ENCODE data around the gene SEC14L5.

Gene SEC14L5

DNA sequence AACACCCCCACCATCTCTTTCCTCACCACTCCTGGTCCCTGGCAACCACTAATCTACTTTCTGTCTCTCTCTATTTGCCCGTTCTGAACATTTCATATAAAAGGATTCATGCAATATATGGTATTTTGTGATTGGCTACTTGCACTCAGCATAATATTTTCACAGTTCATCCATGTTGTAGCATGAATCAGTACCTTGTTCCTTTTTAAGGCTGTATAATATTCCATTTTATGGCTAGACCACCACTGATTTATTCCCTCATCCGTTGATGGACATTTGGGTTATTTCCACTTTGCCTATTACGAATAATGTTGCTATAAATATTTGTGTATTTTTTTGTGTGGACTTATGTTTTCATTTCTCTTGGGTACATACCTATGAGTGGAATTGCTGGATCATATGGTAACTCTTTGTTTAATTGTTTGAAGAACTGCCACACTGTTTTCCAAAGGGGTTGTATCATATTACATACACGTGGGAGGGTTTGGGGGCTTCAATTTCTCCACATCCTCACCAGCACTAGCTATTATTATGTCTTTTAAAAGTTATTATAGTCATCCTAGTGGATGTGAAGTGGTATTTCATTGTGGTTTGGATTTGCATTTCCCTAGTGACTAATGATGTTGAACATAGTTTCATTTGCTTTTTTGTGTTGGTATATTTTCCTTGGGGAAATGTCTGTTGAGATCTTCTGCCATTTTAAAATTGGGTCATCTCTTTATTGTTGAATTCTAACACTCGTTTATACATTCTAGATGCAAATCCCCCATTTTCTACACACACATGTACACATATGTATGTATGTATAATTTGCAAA lies 26.3 kb downstream of the SEC14L5 start:
- no peak for DNase-seq (ENCODE audit: low read depth in 2 of 2)

DNA sequence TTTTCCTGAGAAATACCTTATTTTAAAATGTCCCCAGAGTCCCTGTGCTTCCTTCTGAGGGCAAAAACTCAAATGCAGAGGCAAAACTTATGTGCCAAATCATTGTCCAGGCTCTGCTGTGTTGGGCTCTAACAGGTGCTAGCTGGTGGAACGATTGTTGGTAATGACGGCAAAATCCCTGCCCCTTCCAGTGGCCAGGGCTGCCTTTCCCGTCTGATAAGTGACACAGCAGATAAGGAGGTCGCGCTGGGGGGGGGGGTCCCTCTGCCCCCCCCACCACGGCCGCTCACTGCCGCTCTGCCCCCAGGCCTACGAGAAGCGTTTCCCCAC lies 29.1 kb downstream of the SEC14L5 start:
- DNase-seq (ENCODE audit: low read depth in 2 of 2) = no peak

DNA sequence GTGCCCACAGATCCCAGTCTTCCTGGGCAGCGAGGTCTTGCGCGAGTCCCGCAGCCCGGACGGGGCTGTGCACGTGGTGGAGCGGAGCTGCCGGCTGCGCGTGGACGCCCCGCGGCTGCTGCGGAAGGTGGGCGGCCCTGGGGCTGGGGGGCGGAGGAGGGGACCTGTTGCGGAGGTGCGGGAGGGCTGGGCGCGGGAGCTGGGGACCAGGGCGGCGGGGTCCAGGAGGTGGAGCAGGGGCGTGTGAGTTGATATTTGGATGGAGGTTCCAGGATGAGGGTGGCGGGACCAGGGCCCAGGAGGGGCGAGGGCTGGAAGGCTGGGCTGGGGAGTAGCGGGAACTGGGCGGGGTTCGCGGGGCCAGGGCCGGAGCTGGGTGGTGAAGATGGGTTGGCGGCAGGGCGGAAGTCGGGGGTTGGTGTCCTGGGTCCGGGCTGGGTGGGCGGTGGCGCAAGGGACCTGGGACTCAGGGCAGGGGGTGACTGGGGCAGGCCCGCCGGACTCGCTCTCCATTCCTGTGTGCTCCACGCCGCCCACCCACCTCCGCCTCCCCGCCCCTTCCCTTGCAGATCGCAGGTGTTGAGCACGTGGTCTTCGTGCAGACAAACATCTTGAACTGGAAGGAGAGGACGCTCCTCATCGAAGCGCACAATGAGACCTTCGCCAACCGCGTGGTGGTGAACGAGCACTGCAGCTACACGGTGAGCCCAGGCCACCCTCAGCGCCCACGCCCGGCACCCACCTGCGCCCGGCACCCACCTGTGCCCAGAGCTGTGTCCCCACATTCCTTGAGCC lies 29.6 kb downstream of the SEC14L5 start:
- no peak for DNase-seq (ENCODE audit: low read depth in 2 of 2)

DNA sequence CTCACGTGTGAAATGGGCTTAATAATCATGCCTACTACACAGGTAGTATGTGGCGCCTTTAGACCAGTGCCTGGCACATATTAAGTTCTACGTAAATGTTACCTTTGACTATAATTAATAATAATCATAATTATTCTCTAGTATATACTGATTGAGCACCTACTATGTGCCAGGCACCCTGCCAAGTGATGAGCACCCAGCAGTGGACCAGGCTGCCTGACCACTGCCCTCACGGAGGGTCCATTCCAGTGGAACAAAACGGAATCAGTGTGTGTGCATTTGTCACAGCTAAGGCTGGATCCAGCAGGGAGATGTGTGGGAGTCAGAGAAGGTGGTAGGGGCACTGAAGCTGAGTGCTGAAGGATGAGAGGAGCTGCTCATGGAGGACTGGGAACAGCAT lies 30.5 kb downstream of the SEC14L5 start:
- no peak for DNase-seq (ENCODE audit: low read depth in 2 of 2)

DNA sequence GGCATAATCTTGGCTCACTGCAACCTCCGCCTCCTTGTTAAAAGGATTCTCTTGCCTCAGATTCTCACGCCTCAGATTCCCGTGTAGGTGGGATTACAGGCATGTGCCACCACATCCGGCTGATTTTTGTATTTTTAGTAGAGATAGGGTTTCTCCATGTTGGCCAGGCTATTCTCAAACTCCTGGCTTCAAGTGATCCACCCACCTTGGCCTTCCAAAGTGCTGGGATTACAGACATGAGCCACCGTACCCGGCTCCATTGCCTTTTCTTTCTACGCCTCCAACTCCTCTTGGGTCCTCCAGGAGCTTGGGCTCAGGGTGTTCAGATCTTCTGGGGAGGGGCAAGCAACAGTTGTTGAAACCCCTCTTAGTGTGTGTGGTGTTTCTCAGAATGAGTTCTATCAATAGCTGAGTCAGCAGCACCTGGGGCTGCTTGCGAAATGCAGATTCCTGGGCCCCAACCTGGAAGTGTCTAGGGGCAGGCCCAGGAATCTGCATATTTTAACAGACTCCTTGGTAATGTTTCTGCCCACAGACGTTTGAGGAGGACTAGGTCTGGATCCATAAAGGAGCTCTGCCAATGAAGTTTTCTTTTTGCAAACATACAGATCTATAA lies 31.4 kb downstream of the SEC14L5 start:
- no peak for DNase-seq (ENCODE audit: low read depth in 2 of 2)

DNA sequence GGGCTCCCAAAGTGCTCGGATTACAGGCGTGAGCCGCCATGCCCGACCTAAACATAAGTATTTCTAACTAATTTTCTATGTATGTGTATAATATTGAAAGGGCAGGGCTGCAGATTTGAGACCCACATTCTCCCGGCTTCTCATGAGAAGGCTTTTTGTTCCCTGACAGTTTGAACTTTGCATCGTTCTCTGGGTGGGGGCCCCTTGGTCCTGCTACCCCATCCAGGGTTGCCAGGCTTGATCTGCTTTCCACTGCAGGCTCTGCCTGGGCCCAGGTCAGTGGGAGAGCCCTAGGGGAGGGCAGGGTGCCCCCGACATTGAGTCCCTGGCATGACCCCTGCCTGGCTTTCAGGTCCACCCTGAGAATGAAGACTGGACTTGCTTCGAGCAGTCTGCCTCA lies 32.3 kb downstream of the SEC14L5 start:
- DNase-seq (ENCODE audit: low read depth in 2 of 2) = no peak

DNA sequence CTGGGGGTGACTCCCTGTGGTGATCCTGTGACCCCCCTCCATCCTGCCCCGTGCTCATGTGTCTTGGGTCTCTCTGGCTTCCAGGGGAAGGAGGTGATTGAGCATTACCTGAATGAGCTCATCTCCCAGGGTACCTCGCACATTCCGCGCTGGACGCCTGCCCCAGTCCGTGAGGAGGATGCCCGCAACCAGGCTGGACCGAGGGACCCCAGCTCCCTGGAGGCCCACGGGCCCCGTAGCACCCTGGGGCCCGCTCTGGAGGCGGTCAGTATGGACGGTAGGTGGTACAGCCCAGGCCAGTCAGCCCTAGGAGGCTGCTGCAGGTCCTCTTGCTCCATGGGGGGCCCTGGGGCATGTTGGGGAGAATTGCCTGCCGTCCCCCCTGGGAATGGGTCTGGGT lies 33.6 kb downstream of the SEC14L5 start:
- DNase-seq (ENCODE audit: low read depth in 2 of 2) = no peak

DNA sequence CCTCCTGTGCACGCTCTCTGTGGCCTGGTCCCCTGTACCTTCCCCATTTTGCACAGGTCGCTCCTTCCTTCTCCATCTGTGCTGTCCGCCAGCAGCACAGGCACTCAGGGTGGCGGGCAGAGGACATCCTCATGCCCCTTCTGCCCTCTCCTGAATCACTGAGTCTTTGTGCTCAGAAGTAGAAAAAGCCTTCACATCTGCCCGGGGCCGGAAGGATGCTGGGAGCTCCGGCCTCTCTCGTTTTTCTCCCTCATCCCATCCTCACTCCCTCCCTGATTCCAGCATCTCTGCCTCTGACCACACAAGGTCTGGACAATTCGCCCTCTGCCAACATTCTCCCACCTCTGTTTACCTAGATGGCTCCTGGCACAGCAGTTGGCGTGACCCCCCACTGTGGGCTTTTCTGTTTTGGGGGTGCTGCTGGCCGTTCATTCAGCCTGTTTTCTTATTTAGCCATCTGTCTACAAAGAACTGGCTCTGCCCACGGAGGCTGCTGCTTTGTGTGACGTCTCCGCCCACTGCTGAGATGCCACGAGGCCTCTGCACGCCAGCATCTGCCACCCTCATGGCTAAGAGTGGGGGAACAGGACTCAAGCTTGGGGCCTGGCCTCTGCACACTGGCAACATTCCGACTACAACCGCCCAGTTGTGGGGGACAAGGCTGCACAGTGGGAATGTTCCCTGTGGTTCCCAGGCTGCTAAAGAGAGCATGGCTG lies 36.7 kb downstream of the SEC14L5 start:
- no peak for DNase-seq (ENCODE audit: low read depth in 2 of 2)

DNA sequence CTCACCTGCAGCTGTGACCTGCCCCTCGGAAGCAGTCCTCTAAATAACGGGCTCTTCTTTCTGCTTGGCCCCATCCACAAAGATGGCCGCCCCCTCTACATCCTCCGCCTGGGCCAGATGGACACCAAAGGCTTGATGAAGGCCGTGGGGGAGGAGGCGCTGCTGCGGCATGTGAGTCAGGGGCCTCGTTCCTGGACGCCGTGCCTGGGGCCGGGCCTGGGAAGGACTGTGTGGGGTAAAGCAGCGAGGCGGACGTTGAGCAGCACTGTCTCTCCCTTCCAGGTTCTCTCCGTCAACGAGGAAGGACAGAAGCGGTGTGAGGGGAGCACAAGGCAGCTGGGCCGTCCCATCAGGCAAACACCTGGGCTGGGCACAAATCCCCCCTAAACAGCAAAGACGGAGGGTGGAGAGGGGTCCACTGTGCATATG lies 42.5 kb downstream of the SEC14L5 start:
- DNase-seq (ENCODE audit: low read depth in 2 of 2) = no peak

DNA sequence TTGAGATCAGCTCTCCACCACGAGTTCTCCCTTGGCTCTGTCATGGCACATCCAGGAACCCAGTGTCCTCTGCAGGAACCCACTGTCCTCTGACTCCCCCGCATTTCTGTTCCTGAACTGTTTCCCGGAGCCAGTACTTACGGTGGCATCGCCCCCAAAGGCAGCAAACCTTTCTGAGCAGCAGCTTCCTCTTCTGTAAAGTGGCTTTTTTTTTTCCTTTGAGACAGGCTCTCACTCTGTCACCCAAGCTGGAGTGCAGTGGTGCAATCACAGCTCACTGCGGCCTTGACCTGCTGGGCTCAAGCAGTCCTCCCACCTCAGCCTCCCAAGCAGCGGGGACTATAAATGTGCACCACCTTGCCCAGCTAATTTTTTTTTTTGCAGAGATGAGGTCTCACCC lies 43.4 kb downstream of the SEC14L5 start:
- DNase-seq (ENCODE audit: low read depth in 2 of 2) = no peak

DNA sequence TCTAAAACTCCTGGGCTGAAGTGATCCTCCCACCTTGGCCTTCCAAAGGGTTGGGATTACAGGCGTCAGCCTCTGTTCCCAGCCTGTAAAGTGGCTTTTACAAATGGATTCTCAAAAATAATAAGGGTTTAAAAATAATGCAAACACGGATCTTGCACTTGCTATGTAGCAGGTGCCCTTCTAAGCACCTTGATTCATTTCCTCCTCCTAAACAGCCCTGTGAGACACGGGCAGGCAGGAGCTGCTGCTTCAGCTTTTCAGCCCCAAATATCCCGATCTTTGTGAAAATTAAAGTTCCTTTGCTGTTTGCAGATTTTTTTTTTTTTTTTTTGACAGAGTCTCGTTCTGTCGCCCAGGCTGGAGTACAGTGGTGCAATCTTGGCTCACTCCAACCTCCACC lies 43.9 kb downstream of the SEC14L5 start:
- no peak for DNase-seq (ENCODE audit: low read depth in 2 of 2)

DNA sequence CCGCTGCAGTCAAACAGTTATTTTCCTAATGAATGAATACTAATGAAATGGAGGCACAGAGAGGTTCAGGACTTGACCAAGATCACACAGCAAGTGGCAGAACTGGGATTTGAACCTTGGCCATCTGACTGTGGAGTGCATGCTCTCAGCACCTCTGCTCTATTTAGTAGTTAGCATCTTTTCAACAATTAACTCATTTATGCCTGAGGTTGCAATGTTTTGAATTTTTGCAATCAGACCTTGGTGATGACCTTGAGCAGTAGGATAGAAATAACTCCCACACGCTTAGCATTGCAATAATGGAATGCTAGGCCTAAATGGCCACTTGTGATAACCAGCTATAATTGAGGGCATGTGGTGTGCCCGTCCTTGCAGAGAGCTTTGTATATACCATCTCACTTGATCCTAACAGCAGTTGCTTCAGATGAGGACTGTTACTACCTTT lies 44.6 kb downstream of the SEC14L5 start:
- DNase-seq (ENCODE audit: low read depth in 2 of 2) = no peak

DNA sequence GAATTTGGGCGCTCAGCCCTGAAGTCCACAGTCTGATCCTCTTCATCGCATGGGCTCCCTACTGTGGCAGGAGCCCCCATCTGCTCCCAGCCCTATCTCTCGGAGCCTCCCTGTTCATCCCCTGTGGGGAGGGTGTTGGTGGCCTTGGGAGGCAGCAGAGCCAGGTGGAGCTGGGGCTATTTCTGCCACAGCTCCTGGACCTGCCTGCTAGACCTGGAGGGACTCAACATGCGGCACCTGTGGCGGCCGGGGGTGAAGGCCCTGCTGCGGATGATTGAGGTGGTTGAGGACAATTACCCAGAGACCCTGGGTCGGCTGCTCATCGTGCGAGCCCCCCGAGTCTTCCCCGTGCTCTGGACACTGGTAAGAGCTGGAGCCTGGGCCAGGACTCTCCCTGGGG lies 45.1 kb downstream of the SEC14L5 start:
- no peak for DNase-seq (ENCODE audit: low read depth in 2 of 2)

DNA sequence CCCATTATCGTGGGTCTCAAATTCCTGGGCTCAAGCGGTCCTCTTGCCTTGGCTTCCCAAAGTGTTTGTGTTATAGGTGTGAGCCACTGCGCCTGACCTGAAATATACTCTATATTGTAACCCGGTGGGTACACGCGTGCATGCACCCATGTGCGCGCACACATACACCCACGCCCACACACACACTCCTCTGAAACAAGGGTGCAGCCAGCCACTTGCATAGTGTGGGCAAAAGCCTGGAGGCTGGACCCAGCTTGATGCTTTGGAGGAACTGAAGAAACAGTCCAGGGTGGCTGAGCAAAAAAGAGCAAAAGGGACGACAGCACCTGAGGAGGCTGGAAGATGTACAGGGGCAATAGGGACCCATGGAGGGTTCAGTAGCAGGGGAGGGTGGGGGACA lies 45.7 kb downstream of the SEC14L5 start:
- no peak for DNase-seq (ENCODE audit: low read depth in 2 of 2)

DNA sequence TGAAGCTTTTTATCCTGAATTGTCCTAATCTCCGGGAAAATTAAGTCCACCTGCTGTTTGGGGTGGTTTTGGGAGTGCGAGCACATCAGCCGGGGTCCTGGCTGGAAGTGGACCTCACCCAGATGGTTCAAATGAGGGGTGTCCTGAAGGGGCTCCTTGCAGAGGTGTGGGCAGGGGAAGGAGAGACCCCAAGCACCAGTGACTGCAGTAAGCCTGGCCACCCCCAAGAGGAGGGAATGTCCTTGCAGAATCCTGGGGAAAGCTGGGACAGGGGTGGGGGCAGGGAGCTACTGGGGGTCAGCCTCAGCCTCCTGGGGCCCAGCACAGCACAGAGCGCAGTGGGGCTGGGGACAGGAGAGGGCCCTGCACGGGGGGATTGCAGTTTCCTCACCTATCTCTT lies 46.2 kb downstream of the SEC14L5 start:
- DNase-seq (ENCODE audit: low read depth in 2 of 2) = no peak

DNA sequence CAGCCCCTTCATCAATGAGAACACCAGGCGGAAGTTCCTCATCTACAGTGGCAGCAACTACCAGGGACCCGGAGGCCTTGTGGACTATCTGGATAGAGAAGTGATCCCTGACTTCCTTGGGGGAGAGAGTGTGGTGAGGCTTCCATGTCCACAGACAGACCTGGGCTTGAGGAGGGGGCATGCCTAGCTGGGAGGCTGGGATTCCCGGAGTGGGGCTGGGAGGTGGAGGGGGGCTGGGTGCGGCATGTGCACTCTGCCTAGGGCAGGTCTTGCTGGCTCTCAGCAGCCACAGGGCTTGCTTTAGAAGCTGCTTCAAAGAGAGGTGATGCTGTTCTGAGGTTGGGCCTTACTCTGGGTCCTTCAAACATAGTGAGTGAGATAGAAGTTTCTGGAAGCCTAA lies 47.8 kb downstream of the SEC14L5 start:
- DNase-seq (ENCODE audit: low read depth in 2 of 2) = no peak

DNA sequence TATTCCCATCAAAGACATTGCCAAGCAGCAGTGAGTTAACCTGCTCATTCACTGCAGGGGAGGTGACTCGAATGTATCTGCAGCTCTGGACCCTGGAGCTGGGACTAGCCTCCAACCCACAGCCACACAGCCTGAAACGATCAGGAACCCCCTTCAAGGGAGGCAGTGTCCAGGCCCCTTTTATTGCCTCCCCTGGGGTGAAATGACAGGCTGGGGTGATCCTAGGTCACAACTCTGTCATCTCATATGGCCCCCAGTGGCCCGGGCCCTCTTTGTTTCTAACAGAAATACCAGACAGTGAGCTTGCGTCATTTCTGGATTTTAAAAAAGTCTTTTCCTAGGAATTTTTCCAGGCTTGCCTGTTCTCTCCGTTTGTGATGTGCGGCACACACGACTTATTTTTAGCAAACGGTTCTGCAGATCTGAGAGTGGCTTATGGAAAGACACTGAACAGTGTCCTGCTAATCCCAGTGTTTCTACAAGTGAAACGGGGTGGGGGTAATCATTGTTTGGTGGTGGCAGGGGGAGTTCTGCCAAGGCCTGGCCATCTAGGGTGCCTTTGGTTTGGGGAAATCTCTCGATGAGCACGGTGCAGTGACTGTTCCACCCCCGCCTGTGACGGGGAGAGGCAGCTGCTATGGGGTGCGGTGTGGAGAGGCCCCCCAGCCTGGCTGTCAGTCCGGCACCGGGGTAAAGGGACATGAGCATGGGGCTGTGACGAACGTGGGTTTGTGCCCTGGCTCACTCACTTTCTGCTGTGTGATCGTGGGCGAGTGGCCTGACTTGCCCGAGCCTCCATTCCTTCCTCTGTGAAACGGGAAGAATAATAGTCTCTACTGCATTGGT lies 48.4 kb downstream of the SEC14L5 start:
- DNase-seq (ENCODE audit: low read depth in 2 of 2) = no peak

DNA sequence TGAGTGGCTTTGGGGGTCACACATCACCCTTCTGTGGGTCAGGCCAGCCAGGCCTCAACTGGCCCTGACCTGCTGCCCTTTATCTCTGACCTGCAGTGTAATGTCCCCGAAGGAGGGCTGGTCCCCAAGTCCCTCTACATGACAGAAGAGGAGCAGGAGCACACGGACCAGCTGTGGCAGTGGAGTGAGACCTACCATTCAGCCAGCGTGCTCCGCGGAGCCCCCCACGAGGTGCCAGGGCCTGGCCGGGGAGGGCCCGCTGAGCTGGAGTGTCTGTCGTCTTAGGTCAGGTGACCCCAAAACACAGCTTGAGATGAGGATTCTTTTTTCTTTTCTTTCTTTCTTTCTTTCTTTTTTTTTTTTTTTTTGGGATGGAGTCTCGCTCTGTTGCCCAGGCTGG lies 49.1 kb downstream of the SEC14L5 start:
- no peak for DNase-seq (ENCODE audit: low read depth in 2 of 2)

DNA sequence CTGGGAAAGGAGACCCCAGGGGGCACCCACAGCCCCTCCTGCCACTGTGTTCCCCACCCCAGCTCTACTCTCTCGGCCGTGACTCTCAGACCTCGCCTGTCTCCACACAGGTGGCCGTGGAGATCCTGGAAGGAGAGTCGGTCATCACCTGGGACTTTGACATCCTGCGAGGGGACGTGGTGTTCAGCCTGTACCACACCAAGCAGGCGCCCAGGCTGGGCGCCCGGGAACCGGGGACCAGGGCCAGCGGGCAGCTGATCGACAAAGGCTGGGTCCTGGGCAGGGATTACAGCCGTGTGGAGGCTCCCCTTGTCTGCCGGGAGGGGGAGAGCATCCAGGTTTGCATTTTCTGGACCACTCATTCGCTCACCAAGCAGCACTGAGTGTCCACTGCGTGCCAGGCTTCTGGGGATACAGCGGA lies 50.2 kb downstream of the SEC14L5 start:
- no peak for DNase-seq (ENCODE audit: low read depth in 2 of 2)

DNA sequence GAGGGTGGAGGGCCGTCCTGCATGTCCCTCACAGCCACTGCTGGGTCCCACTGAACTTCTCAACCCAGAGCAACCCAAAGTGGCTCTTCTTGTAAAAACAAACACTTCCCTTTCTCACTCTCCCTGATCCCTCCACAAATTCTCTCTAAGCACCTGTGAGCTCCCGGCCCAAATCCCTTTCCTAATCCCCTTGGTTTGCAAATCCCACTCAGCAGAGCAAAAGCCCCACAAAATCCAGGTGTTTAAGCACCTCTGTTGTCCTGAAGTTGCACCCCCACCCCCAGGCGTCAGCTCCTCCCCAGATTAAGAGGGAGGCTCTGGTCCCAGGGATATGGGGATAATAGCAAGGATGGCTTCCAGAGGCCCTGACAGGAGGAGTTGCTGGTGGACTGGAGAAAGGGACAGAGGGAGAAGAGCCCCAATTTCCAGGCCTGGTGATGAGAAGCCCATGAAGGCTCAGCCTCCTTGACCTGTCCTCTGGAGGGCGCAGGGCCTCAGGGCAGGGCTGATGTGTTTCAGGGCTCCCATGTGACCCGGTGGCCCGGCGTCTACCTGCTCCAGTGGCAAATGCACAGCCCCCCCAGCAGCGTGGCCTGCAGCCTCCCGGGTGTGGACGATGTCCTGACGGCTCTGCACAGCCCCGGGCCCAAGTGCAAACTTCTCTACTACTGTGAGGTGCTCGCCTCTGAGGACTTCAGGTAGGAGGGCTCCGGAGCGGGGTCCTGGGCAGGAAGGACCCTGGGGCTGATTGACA lies 52.6 kb downstream of the SEC14L5 start:
- DNase-seq (ENCODE audit: low read depth in 2 of 2) = no peak

DNA sequence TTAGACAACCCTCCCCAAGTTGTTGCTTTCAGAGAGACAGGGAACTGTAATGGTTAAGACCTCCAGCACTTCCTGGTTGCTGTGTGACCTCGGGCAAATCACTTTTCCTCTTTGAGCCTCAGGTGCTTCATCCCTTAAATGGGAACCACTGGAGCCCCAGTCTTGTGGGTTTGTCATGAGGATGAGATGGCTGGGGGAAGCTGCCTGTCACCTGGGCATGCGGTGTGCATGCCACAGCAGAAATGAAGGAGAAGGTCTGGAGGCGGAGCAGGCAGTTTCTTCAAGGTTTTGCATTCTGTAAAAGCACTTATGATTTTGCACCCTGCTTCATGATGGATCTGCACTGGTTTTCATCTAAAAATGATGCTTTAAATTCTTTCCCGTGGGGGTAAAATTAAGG lies 53.5 kb downstream of the SEC14L5 start:
- DNase-seq (ENCODE audit: low read depth in 2 of 2) = no peak
